Subcutaneous adipose tissue (tissue), 4 donors: Measurements from ENCODE around the gene SMAD4. TPM values are rescaled to one million over a fixed set of nuclear protein-coding genes. Genes with fewer than 3 reads are reported as not detected.

Experiments
- total RNA-seq, 4 donors: library from RNA; depleted of rRNA; stranded (reverse); fragments of >200 nt; gene quantifications; one replicate each; pipeline ENCODE4 v1.1.0, GENCODE V29; 2016
- TF ChIP-seq, protein P1 (sequence below): fragments of 450-650 bp; IDR thresholded peaks from one replicate; pipeline ENCODE4 v1.5.1; 2016; ENCODE audit warnings: low read depth, mild to moderate bottlenecking, control low read depth, antibody characterized with exemption, moderate library complexity

SMAD4 gene
- total RNA-seq, 4 donors from 2014 or later = 73.1 to 89.3 (median 86.6) TPM

GRCh38 chr18:51011709-51012108 is 18.3 kb upstream of the SMAD4 start:
- TF ChIP-seq, protein P1, sequence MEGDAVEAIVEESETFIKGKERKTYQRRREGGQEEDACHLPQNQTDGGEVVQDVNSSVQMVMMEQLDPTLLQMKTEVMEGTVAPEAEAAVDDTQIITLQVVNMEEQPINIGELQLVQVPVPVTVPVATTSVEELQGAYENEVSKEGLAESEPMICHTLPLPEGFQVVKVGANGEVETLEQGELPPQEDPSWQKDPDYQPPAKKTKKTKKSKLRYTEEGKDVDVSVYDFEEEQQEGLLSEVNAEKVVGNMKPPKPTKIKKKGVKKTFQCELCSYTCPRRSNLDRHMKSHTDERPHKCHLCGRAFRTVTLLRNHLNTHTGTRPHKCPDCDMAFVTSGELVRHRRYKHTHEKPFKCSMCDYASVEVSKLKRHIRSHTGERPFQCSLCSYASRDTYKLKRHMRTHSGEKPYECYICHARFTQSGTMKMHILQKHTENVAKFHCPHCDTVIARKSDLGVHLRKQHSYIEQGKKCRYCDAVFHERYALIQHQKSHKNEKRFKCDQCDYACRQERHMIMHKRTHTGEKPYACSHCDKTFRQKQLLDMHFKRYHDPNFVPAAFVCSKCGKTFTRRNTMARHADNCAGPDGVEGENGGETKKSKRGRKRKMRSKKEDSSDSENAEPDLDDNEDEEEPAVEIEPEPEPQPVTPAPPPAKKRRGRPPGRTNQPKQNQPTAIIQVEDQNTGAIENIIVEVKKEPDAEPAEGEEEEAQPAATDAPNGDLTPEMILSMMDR = no peak

DNA sequence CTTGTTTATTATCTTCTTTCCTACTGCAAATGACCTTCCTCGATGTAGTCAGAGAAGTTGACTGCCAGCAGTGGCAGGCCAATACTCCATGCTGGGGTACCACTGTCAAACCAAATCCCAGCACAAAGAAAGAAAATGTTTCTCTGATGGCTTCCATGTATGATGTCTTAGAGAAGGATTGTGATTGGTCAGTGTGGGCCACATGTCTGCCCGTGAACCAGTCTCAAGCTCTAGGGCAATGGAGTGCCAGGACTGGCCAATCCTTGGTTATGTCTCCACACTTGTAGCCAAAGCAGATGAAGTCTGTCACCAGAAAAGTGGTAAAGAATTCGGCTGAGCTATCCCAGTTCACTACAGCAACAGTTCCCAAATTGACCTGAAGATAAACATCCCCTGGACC is 17.6 kb upstream of the SMAD4 start:
- TF ChIP-seq, protein P1 = no peak

GRCh38 chr18:51013259-51013658 is 16.8 kb upstream of the SMAD4 start:
- TF ChIP-seq, protein P1 = no peak

DNA sequence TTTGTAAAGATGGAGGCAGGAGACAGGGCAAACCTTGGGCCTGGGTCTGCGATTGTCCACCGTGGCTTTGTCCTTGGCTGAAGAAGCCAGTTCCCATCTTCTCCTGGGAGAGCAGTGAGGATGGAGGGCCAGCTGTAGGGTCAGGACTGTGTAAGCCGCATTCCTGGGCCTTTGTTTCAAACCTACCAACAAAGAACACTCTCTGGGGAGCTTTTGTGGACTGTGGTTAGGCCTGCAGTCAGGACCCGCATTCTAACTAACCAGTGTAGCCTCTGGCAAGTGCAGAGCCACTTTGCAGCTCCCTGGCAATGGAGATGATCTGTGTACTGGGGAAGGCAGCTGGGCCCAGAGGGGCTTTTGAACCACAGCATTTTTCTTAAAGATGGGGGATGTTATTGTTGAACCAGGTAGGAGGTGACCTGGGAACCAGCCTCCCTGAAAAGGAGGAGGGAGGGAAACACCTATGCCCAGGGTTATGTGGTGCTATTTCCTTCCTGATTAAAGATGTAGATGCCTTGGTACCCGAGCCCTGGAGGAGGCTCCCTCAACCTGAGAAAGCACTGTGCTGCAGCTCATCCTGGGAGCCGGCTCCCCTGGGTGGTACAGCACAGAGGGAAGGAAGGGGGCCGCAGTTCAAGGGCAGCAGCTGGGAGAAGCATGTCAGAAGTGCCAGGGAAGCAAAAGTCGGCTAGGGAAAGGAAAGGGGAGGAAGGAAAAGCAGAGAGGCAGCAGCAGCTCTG is 12.7 kb upstream of the SMAD4 start:
- TF ChIP-seq, protein P1 = no peak

- TF ChIP-seq, protein P1 = no peak
Measured at GRCh38 chr18:51020536-51020935, 9.5 kb upstream of the SMAD4 start.

GRCh38 chr18:51021226-51021965 is 8.6 kb upstream of the SMAD4 start:
- TF ChIP-seq, protein P1 = no peak

GRCh38 chr18:51025512-51025911 is 4.5 kb upstream of the SMAD4 start:
- TF ChIP-seq, protein P1 = no peak
